ENCODE data around the gene OR51E2.

The OR51E2 gene

GRCh38 chr11:4682623-4683419 is 14.8 kb downstream of the OR51E2 start:
- 50% methylated on average over 1 of the region's 2 CpGs for WGBS
- no peak overlapping the region for H3K18ac ChIP-seq (ENCODE audit: low read depth in 1 of 2, low read length in 2 of 2)

DNA sequence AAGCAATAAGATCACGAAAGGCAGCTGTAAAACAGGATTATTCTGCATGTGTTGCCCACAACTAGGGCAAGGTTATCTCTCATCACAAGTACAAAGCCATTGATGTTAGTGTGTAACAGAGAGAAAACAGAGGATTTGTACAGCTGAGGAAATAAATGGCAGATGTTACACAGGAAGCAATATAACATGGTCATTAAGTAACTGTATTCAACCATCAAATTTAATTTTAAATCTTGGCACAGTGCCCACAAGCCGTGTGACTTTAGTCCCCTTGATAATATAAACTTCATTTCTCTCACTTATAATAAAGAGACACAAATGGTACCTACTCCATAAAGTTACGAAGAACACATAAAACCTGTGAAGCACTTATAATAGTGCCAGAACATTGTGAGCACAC is 17.3 kb downstream of the OR51E2 start:
- no peak overlapping the region for H3K14ac ChIP-seq (ENCODE audit: low read length in 2 of 2)
- H2BK15ac ChIP-seq (ENCODE audit: low read depth, poor library complexity, severe bottlenecking): no peak overlapping the region
- no peaks in the 10 kb centered on the region for H3K9me3 ChIP-seq (ENCODE audit: control insufficient read depth, low read length)
- no peak for DNase-seq
- no peak overlapping the region for H2BK5ac ChIP-seq (ENCODE audit: low read depth, low read length, poor library complexity, severe bottlenecking)
- no peak overlapping the region for H4K91ac ChIP-seq (ENCODE audit: low read length)
- no peak overlapping the region for H3K4ac ChIP-seq (ENCODE audit: low read depth in 1 of 2, low read length in 2 of 2)
- no peaks in the 10 kb centered on the region for H3K4me1 ChIP-seq (ENCODE audit: control insufficient read depth, insufficient read depth, low read depth, low read length)
- no peak overlapping the region for H2AFZ ChIP-seq (ENCODE audit: low read depth, low read length)
- no peak overlapping the region for H2BK120ac ChIP-seq (ENCODE audit: low read depth, low read length)
- H3K36me3 ChIP-seq (ENCODE audit: control insufficient read depth in 1 of 2, insufficient read depth in 2 of 2, low read depth in 1 of 2, low read length in 2 of 2): no peaks in the 10 kb centered on the region
- H2AK5ac ChIP-seq (ENCODE audit: low read length, severe bottlenecking): no peak overlapping the region
- 83% methylated on average over 2 of the region's 3 CpGs for WGBS
- H3K9ac ChIP-seq (ENCODE audit: low read length): no peak overlapping the region
- H4K8ac ChIP-seq (ENCODE audit: low read length): no peak overlapping the region
- no peak overlapping the region for H3K4me3 ChIP-seq (ENCODE audit: insufficient read depth in 1 of 2, low read depth in 1 of 2, low read length in 2 of 2)
- no peaks in the 10 kb centered on the region for H3K79me1 ChIP-seq (replicated peaks; ENCODE audit: low read length, poor library complexity, severe bottlenecking)
- no peak overlapping the region for H3K23ac ChIP-seq (ENCODE audit: low read length in 2 of 2)
- no peak overlapping the region for H3K18ac ChIP-seq (ENCODE audit: low read depth in 1 of 2, low read length in 2 of 2)
- no peak overlapping the region for H3K27ac ChIP-seq (ENCODE audit: low read length, poor library complexity, severe bottlenecking)
- no peaks in the 10 kb centered on the region for H3K27me3 ChIP-seq (ENCODE audit: control insufficient read depth in 1 of 2, insufficient read depth in 1 of 2, low read length in 2 of 2)
- no peak overlapping the region for H3K4me2 ChIP-seq (ENCODE audit: low read length, poor library complexity, severe bottlenecking)
- no peak overlapping the region for H2BK12ac ChIP-seq (ENCODE audit: low read length in 2 of 2)

More at GRCh38 chr11:4682623-4683419, 14.8 kb downstream of the OR51E2 start:
- no peaks in the 10 kb centered on the region for H3K36me3 ChIP-seq (ENCODE audit: control insufficient read depth in 1 of 2, insufficient read depth in 2 of 2, low read depth in 1 of 2, low read length in 2 of 2)
- no peak for DNase-seq
- H3K9ac ChIP-seq (ENCODE audit: low read length): no peak overlapping the region
- no peaks in the 10 kb centered on the region for H3K4me1 ChIP-seq (ENCODE audit: control insufficient read depth, insufficient read depth, low read depth, low read length)
- H3K27ac ChIP-seq (ENCODE audit: low read length, poor library complexity, severe bottlenecking): no peak overlapping the region
- H2BK12ac ChIP-seq (ENCODE audit: low read length in 2 of 2): no peak overlapping the region
- H2BK15ac ChIP-seq (ENCODE audit: low read depth, poor library complexity, severe bottlenecking): no peak overlapping the region
- H3K4ac ChIP-seq (ENCODE audit: low read depth in 1 of 2, low read length in 2 of 2): no peak overlapping the region
- no peak overlapping the region for H2BK120ac ChIP-seq (ENCODE audit: low read depth, low read length)
- no peak overlapping the region for H2AK5ac ChIP-seq (ENCODE audit: low read length, severe bottlenecking)
- no peak overlapping the region for H2AFZ ChIP-seq (ENCODE audit: low read depth, low read length)
- no peak overlapping the region for H2BK5ac ChIP-seq (ENCODE audit: low read depth, low read length, poor library complexity, severe bottlenecking)
- no peak overlapping the region for H4K8ac ChIP-seq (ENCODE audit: low read length)
- H3K9me3 ChIP-seq (ENCODE audit: control insufficient read depth, low read length): no peaks in the 10 kb centered on the region
- H3K23ac ChIP-seq (ENCODE audit: low read length in 2 of 2): no peak overlapping the region
- H3K14ac ChIP-seq (ENCODE audit: low read length in 2 of 2): no peak overlapping the region
- no peak overlapping the region for H4K91ac ChIP-seq (ENCODE audit: low read length)
- H3K27me3 ChIP-seq (ENCODE audit: control insufficient read depth in 1 of 2, insufficient read depth in 1 of 2, low read length in 2 of 2): no peaks in the 10 kb centered on the region
- H3K79me1 ChIP-seq (replicated peaks; ENCODE audit: low read length, poor library complexity, severe bottlenecking): no peaks in the 10 kb centered on the region
- no peak overlapping the region for H3K4me3 ChIP-seq (ENCODE audit: insufficient read depth in 1 of 2, low read depth in 1 of 2, low read length in 2 of 2)
- no peak overlapping the region for H3K4me2 ChIP-seq (ENCODE audit: low read length, poor library complexity, severe bottlenecking)

- no peak overlapping the region for H2BK120ac ChIP-seq (ENCODE audit: low read depth, low read length)
- no peak overlapping the region for H3K4me3 ChIP-seq (ENCODE audit: insufficient read depth in 1 of 2, low read depth in 1 of 2, low read length in 2 of 2)
- H3K18ac ChIP-seq (ENCODE audit: low read depth in 1 of 2, low read length in 2 of 2): no peak overlapping the region
- H4K8ac ChIP-seq (ENCODE audit: low read length): no peak overlapping the region
- H2BK5ac ChIP-seq (ENCODE audit: low read depth, low read length, poor library complexity, severe bottlenecking): no peak overlapping the region
- no peak overlapping the region for H3K23ac ChIP-seq (ENCODE audit: low read length in 2 of 2)
- no peaks in the 10 kb centered on the region for H3K9me3 ChIP-seq (ENCODE audit: control insufficient read depth, low read length)
- no peak overlapping the region for H3K27ac ChIP-seq (ENCODE audit: low read length, poor library complexity, severe bottlenecking)
- no peak overlapping the region for H3K4me2 ChIP-seq (ENCODE audit: low read length, poor library complexity, severe bottlenecking)
- no peaks in the 10 kb centered on the region for H3K79me1 ChIP-seq (replicated peaks; ENCODE audit: low read length, poor library complexity, severe bottlenecking)
- no peak overlapping the region for H2AK5ac ChIP-seq (ENCODE audit: low read length, severe bottlenecking)
- H2BK12ac ChIP-seq (ENCODE audit: low read length in 2 of 2): no peak overlapping the region
- no peaks in the 10 kb centered on the region for H3K27me3 ChIP-seq (ENCODE audit: control insufficient read depth in 1 of 2, insufficient read depth in 1 of 2, low read length in 2 of 2)
- H3K4ac ChIP-seq (ENCODE audit: low read depth in 1 of 2, low read length in 2 of 2): no peak overlapping the region
- no peak overlapping the region for H3K14ac ChIP-seq (ENCODE audit: low read length in 2 of 2)
- WGBS: 92% methylated on average over 2 of the region's 2 CpGs
- H2AFZ ChIP-seq (ENCODE audit: low read depth, low read length): no peak overlapping the region
- H4K91ac ChIP-seq (ENCODE audit: low read length): no peak overlapping the region
- peaks cover under 1% of the 10 kb centered on the region for H3K4me1 ChIP-seq (ENCODE audit: control insufficient read depth, insufficient read depth, low read depth, low read length)
- DNase-seq: no peak
- no peaks in the 10 kb centered on the region for H3K36me3 ChIP-seq (ENCODE audit: control insufficient read depth in 1 of 2, insufficient read depth in 2 of 2, low read depth in 1 of 2, low read length in 2 of 2)
- H3K9ac ChIP-seq (ENCODE audit: low read length): no peak overlapping the region
- no peak overlapping the region for H2BK15ac ChIP-seq (ENCODE audit: low read depth, poor library complexity, severe bottlenecking)
Observed at GRCh38 chr11:4677948-4678347, 19.7 kb downstream of the OR51E2 start.

DNA sequence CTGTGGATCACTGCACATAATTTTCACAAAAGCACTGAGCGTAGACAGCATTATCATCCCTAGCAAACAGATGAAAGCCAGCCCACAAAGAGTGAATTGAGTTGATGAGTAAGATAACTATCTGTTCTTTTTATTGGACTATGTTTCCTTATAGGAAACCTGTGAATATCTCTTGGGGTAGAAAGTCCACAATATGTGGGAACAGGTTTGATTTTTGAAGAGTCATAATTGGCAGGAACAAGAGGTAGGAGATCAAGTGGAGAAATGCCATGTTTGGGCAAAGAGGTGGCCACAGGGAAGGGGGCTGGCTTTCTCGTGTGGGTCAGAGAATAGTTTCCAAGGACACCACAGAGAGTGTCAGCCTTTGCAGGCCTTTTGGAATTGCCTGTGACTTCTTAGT is 23.9 kb downstream of the OR51E2 start:
- Histone ChIP-seq H3K4me3 (ENCODE audit: insufficient read depth in 1 of 2, low read depth in 1 of 2, low read length in 2 of 2) (no peak overlapping the region), H3K18ac (ENCODE audit: low read depth in 1 of 2, low read length in 2 of 2) (no peak overlapping the region), H3K36me3 (ENCODE audit: control insufficient read depth in 1 of 2, insufficient read depth in 2 of 2, low read depth in 1 of 2, low read length in 2 of 2) (no peaks in the 10 kb centered on the region), H3K4ac (ENCODE audit: low read depth in 1 of 2, low read length in 2 of 2) (no peak overlapping the region), H3K4me2 (ENCODE audit: low read length, poor library complexity, severe bottlenecking) (no peak overlapping the region), H2AFZ (ENCODE audit: low read depth, low read length) (no peak overlapping the region), H3K23ac (ENCODE audit: low read length in 2 of 2) (no peak overlapping the region), H2BK120ac (ENCODE audit: low read depth, low read length) (no peak overlapping the region), H3K9ac (ENCODE audit: low read length) (no peak overlapping the region), H3K14ac (ENCODE audit: low read length in 2 of 2) (no peak overlapping the region), H2BK15ac (ENCODE audit: low read depth, poor library complexity, severe bottlenecking) (no peak overlapping the region), H4K8ac (ENCODE audit: low read length) (no peak overlapping the region), H3K79me1 (replicated peaks; ENCODE audit: low read length, poor library complexity, severe bottlenecking) (no peaks in the 10 kb centered on the region), H3K27me3 (ENCODE audit: control insufficient read depth in 1 of 2, insufficient read depth in 1 of 2, low read length in 2 of 2) (no peaks in the 10 kb centered on the region), H3K9me3 (ENCODE audit: control insufficient read depth, low read length) (no peaks in the 10 kb centered on the region), H4K91ac (ENCODE audit: low read length) (no peak overlapping the region), H2BK5ac (ENCODE audit: low read depth, low read length, poor library complexity, severe bottlenecking) (no peak overlapping the region), H3K4me1 (ENCODE audit: control insufficient read depth, insufficient read depth, low read depth, low read length) (peaks cover 7% of the 10 kb centered on the region), H2AK5ac (ENCODE audit: low read length, severe bottlenecking) (no peak overlapping the region), H3K27ac (ENCODE audit: low read length, poor library complexity, severe bottlenecking) (no peak overlapping the region), H2BK12ac (ENCODE audit: low read length in 2 of 2) (no peak overlapping the region)
- no peak for DNase-seq
- 100% methylated on average over 1 of the region's 2 CpGs for WGBS
